NOMO-1 treated with dmso at 0.1 percent for 144 hours (cell line): Measurements from ENCODE around the gene IMMT.

Source experiments
- DNase-seq: peaks from one replicate; lab custom pipeline; 2025; ENCODE audit not compliant: unreplicated experiment; lab: John Stamatoyannopoulos, UW

IMMT gene

DNA sequence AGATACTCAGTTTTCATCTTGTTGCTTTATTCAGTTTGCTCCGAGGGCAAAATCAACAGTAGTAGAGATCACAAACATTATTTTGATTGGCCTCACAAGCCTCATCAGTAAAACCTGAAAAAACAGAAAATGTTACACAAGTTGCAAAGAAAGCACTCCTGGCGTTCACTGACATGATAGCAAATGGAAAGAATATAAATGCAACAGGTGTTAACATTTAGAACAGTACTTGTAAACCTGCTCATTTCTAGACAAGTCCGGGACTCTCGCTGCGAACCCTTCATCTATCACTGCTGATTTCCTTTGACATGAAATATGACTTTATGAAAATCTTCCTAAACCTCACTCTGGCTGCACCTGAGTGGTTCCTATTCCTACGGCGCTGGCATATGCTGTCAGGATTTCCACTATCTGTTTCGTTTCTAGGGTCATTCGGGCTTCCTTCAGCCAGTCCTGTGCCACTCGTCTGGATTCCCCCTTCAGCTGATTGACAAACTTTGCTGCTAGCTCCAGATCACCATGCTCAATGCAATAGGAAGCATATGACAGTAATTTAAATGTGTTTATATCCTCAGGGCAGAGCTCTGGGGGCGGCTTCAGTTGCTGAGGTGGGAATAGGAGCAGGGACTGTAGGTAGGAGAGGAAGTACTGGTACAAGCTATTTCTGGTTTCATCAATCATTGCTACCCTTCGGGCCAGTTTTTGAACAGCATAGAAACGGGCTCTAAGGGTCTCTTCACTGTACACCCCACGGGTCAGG lies 51.2 kb downstream of the IMMT start:
- no peak for DNase-seq

DNA sequence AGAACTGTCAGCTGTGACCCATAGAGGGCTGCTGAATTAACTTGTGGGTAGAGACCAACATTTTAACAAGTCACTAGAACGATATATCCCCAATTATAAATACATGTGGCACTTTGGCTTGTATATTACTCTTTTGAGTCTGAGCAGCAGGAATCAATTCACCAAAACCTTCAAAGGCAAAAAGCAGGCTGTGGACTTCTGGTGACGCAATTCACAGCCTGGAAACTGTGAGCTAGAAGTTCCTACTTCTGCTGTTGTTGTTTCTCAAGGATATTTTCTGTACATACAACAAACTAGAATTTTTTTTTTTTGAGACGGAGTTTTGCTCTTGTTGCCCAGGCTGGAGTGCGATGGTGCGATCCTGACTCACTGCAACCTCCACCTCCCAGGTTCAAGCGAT lies 52.0 kb downstream of the IMMT start:
- DNase-seq, result peak; percentile 12

DNA sequence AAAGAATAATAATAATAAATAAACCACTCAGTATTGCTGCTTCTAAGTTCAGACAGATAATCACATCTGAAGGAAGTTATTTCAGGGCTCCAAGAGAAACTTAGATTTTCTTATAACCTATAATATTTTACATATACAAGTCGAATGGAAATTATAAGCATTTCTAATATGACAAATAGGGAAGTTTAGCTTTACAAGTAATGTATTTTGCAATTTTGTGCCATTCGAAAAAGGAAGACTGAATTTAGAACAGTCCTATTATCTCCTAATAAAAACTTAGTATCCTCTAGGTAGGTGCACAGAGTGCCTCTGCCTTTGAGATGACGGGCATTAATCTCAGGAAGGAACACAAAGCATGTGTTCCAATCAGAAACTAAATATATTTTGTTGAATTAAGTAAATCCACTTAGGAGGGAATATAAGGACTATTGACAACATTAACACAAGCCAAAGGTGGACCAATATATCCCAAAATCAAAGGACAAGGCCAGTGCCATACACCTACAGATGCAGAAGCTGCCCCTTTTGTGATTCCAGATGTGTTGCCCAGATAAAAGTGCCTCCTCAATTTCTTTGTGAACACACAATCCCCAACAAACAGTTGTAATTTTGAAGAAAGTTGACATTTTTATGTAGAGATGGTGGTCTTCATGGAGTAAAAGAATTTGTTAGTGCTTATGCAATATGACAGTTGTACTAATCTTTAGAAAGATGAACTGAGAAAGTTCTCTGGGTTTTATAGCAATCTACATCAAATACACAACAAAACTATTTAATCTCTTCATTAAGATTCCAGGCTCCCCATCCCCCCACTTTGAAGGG lies 52.6 kb downstream of the IMMT start:
- no peak for DNase-seq

DNA sequence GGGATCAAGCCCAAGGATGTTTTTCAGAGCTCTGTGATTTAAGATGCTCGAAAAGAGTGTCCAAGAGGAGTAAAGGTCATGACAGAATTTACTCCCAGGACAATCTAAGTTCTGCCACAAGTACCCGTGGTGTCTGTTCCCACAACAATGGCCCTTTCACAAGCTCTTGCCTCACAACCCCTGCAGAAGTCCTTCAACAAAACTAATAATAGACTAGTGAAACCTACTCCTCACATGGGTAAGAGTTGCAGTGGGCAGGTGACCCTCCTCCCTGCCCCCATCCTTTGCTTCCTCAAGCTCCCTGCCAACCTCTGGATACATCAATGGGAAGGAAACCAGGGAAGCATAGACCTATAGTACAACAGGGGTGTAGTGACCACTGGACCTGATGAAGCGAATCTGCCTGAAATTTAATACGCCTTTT lies 54.3 kb downstream of the IMMT start:
- DNase-seq, result no peak

DNA sequence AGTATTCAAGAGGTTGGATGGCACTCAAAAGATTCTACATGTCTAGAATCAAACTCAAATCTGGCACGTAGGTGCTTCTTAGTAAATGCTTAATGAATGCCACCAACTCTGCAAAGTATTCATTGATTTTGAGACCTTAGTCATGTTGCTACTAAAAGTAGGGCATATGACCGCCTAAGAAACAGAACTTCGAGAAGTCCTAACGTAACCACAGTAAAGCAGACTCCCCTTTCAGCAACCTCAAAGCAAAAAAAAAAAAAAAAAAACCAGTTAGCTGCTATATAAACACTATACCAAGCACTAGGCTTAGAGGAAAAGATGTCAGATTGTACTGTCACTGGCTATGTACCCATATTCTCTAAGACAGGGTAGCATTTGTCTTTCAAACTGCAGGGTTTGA lies 55.3 kb downstream of the IMMT start:
- no peak for DNase-seq

DNA sequence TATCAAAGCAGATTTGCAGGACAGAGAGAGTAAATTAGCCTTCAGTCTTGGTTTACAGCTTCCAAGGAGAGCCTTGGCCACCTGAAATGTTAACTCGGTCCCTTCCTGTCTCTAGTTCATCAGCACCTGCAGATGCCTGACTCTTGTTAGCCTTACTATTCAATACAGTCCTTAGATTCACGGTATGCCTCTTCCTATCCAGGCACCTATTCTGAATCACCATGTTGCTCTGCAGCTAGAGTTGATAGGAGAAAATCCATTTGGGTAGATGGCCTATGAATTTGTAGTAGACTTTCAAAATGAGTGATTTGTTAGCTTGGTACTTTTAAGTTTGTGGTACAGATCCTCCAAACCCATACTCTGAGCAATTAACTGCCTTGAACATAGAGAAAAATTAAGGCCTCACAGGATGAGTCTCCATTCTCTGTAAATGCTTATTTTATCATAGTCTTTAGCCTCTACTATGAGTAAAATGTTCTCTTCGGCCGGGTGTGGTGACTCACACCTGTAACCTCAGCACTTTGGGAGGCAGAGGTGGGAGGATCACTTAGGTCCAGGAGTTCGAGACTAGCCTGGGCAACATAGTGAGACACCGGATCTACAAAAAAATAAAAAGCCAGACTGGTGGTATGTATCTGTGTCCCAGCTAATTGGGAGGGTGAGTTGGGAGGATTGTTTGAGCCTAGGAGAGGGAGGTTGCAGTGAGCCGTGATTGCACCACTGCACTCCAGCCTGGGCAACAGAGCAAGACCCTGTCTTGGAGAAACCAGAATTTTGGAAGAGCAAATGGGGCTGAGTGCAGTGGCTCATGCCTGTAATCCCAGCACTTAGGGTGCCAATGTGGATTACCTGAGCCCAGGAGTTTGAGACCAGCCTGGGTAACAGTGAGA lies 56.3 kb downstream of the IMMT start:
- DNase-seq, result no peak

DNA sequence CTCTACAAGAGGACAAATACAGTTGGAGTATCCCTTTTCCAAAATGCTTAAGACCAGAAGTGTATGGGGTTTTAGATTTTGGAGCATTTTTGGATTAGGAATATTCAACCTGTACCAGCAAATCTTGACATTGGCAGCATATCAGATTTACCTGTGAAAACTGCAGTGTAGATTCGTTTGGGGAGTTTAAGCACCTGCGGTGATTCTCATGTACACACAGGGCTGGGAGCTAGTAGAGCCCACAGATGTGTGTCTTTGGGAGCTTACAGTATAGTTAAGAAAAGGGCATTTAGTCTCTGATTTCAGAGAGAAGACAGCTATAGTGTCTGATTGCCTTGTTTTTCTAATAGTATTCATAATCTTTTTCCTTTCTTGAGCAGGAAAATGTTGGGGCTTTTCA lies 59.1 kb downstream of the IMMT start:
- no peak for DNase-seq

DNA sequence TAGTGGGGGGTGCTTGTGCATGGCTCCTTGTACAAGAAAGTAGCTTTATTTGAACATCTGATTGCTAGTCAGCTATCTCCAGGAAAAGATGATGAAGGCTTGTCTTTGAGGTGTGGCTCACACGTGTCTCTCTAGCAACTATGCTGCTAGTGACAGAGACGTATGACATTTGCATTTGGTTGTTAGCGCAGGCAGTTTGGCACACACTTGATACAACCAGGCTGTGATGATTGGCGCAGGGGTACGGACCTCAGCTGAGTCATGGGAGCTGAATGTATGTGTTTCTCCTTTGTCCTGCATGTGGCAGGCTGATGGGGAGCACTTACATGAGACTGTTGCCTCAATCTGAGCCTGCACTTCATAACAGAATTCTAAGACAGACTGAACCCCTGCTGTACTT lies 59.6 kb downstream of the IMMT start:
- DNase-seq, result no peak

DNA sequence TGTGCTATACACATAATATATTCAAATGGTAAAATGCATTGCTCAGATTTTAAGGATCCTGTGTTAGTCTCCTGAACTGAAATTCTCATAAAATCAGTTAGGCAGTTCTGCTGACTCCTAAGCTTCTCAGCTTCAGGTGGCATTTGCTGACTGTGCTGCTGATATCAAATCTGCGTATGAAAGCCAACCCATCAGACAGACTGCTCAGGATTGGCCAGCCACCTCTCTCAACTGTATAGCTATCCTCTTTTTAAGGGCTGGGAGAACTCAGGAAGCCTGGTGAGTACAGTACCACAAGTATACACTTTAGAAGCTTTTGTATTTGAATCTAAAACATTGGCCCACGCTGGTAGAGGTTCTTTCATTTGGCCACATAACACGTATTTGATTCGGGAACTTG lies 60.6 kb downstream of the IMMT start:
- DNase-seq, result no peak

DNA sequence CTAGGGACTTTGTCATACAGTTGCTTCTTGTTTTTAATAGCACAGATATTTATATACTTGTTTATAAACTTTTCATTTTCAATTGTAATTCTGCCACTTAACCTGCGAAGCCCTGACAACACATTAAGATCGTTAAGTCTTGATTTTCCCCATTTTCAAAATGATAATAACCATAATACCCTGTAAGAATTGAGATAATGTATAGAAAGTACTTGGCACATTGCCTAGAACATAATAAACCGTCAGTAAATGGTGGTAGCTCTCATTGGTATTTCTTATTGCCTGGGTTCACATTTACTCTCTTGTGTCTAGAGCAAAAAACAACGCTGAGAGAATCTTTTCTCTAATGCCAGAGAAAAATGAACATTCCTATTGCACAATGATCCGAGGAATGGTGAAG lies 70.6 kb downstream of the IMMT start:
- no peak for DNase-seq

DNA sequence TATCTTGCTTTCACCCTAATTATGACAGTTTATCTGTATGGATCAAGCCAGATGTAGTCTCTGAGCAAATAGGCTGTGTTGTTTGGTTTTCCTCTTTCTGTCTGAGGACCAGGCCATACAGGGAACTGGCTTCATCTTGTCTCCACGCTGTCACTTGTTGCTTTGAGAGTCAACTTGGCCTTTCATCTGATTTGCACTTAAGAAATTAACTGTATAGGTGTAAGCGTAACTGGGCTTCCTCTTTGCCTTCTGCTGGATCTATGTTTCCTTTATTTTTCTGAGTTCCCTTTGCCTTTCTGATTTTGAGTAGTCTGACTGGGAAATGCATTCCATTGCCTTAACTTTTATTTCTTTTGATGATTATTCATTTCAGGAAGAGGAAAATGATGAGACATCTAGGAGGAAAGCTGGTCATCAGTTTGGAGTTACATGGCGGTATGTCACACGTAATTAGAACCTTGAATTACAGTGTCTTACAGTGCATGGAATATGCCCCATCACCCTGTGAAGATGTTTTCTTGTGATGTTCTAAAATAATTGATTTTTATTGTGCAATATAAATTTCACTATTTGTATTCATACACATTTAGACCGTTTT lies 71.8 kb downstream of the IMMT start:
- no peak for DNase-seq

DNA sequence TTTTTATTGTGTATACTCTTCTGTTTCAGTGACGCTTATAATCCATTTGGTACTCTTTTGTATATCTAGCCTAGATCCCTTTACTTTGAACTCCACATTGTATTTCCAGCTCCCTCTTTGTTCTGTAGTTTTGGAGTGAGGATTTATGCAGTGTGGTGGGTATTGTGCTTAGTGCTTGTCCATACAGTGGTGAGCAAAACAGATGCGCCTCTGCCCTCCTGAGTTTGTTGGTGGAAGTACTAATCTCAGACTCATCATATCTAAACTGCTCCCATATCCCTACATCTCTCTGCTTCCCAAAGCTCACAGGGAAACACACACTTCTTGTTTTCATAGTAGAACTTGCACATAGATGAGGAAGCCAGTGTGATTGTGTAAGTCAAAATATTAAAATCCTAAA lies 77.1 kb downstream of the IMMT start:
- DNase-seq, result no peak

DNA sequence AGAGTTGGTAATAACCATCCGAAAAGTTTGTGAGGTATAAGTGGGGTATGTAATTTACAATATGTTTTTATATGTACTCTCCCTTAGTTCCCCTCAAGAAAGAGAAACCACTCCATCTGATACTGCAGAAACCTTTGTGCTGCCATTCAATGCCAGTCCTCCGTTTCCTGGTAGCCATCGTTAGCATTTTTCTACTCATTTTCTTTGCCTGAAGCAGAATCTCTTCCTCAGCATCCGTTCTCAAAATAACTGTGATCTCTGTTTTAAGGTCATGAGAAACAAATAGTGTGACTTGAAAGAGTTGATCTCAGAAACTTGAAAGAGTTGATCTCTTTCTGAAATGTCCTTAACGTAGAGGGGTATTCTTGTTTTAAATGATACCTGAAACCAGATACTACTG lies 88.2 kb downstream of the IMMT start:
- no peak for DNase-seq

DNA sequence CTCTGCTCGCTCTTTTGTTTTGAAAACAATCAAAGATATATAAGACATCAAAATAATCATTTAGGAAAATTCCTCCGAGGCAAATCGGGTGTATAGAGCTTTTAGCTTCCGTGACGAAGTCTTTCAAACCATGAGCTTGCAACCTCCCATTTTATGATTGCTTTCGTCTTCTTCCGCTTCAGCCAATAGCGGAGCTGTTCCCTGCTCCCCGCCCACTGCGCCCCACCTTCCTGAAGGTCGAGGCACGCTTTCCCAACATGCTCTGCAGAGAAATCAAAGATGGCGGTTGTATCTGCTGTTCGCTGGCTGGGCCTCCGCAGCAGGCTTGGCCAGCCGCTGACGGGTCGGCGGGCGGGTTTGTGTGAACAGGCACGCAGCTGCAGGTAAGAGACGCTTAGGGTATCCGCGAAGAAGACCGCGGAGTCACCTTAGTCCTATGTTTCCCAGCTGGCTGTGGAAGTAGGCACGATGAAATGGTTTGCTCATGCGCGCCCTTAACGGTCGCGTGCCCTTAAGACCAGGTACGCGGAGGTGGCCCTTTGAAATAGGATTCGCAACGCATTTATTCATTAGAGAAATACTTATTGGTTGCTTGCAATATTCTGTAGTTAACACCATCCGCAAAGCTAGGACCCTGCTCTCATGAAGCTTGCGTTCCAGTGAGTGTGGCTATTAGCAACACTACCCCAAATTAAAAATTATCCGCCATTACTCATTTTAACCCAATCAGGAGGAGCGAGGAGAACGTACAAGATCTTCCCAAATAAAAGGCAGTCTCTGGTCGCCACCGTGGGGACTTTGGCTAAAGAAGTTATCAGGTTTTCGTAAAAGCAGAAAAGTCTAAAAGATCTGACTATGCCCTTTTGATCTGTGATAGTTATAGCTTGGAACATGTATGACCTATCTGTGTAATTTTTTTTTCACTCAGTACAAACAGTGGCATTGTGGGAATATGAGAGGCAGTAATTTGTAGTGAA lies 89.0 kb downstream of the IMMT start, which contains the start of gene PTCD3:
Gene PTCD3 (plus strand): TSS at position 267 of the 977 bp plus-strand sequence. CDS start 13 bp downstream, at position 280.
- DNase-seq, result peak; percentile 96

DNA sequence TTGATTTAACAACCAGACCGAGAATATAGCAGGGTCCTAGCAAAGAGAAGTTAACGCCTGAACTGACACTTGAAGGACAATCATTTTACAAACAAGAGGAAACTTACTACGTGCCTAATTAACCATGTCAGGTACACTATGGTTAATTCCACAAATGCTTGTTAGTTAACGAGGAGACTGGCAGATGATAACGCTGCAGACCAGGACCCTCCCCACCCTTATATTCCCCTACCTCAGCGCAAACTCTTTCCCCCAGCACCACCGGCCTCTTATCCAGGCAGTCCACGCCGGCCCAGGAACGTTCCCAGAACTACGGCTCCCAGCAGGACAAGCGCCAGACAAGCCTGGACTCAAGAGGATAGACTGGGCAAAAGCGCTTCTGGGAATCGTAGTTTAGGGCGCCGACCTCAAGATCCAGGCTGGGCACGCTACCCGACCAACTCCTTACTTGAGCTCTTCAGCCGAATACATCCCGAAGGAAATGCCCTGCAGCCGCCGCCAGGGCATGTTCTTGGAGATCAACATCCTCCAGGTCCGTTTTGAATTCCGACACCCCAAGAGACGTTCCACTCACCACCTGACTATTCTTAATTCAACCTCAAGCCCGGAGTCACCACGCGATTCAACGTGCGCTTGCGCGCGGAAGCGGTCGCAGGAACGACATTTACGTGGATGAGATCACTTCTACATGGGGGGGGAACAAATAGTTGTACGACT lies 89.9 kb downstream of the IMMT start, which contains the start of gene POLR1A:
Gene POLR1A (minus strand): TSS at position 635 of the 717 bp plus-strand sequence. CDS start 110 bp downstream, at position 525.
- DNase-seq, result peak; percentile 87

DNA sequence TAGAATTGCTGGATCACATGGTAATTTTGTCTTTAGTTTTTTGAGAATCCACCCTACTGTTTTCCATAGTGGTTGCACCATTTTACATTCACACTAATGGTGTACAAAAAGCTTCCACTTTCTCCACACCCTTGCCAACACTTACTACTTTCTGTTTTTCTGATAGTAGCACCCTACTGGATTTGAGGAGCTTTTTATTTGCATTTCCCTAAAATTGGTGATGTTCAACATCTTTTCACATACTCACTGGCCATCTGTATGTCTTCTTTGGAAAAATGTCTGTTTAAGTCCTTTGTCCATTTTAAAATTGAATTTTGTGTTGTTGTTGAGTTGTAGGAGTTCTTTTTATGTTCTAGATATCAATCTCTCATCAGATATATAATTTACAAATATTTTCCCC lies 93.1 kb downstream of the IMMT start:
- no peak for DNase-seq

DNA sequence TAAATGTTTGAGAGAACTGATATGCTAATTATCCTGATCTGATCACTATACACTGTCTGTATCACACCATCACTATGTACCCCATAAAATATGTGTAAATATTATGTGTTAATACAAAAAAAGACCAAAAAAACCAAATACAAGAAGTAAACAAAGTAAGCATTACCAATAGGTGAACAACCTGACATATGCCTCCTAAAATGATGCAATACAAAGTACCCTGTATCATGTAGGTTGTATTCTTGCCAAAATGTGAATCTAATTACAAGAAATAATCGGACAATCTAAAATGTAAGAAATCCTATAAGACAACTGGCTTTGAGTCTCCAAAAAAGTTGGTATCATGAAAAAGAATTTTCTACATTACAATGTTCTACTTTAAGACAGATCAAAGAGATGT lies 97.3 kb downstream of the IMMT start:
- no peak for DNase-seq

DNA sequence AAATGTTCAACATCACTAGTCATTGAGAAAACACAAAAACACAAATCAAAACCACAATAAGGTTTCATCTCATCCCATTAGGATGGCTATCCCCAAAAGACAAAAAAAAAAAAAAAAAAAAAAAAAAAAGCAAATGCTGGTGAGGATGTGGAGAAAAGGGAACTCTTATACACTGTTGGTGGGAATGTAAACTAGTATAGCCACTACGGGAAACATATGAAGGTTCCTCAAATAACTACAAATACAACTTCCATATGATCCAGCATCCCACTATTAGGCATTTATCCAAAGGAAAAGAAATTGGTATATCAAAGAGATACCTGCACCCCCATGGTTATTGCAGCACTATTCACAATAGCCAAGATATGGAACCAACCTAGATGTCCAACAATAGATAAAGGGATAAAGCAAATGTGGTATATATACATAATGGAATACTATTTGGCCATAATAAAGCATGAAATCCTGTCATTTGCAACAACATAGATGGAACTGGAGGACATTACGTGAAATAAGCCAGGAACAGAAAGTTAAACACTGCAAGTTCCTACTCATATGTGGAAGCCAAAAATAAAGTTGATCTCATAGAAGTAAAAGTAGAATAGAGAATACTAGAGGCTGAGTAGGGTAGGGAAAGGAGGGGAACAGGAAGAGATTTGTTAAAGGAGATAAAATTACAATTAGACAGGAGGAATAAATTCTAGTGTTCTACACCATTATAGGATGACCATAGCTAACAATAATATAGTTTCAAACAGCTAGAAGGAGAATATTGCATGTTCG lies 98.0 kb downstream of the IMMT start:
- no peak for DNase-seq
